HCT116 (cell line): ENCODE measurements around the gene AGAP1. TPM values are rescaled to one million over a fixed set of nuclear protein-coding genes. Genes with fewer than 3 reads are reported as not detected.

Source experiments
- ATAC-seq: fragments of 200-7000 bp; cut with Tn5 transposase; 2 replicates; pipeline ENCODE4 v1.9.1; 2020; ENCODE audit warnings: mild to moderate bottlenecking, moderate library complexity
- BruUV-seq: library from RNA; stranded (reverse); fragments of 400-500 nt; replicated peaks from 2 replicates; lab custom pipeline; 2021; lab: Mats Ljungman, UMichigan
- CTCF ChIA-PET: fragments of 300-600 bp; sonication (Branson Sonifier 250); formaldehyde crosslinking; loops from one replicate; lab custom pipeline; 2021; ENCODE audit warnings: antibody characterized with exemption; lab: Charles Lee
- POLR2A ChIA-PET: fragments of 300-600, 350-600 bp; sonication (Branson Sonifier 250); formaldehyde crosslinking; loops from one replicate; lab custom pipeline; 2021; ENCODE audit warnings: antibody characterized with exemption; lab: Charles Lee
- RAD21 ChIA-PET, 2 experiments: fragments of 300-600 bp; sonication (Branson Sonifier 250); formaldehyde crosslinking; loops; one replicate each; lab custom pipeline; 2023; ENCODE audit warnings: low total read pairs in 2 of 2; ENCODE audit not compliant: uncharacterized antibody in 2 of 2, unreplicated experiment in 2 of 2, low non-redundant PET in 1 of 2; lab: Charles Lee
- DNase-seq: peaks from one replicate; pipeline ENCODE4 v3.0.0-alpha.2; 2010; ENCODE audit warnings: low read depth, low spot score
- H2AFZ ChIP-seq: fragments of 200-600 bp; shearing (Covaris generic), sonication (generic); 2 replicates; pipeline ENCODE4 v1.6.1; 2017; ENCODE audit warnings: low read depth, mixed run types, mixed read lengths, antibody characterized with exemption, low read length; ENCODE audit not compliant: poor library complexity, severe bottlenecking
- H3K27ac ChIP-seq: 2 replicates; pipeline ENCODE4 v1.5.1; 2012; ENCODE audit warnings: low read depth, low read length
- H3K27me3 ChIP-seq: fragments of 200-600 bp; sonication (generic); 2 replicates; pipeline ENCODE4 v1.6.1; 2016; ENCODE audit warnings: mixed run types, low read length, mixed read lengths; ENCODE audit not compliant: insufficient read depth
- H3K36me3 ChIP-seq, 2 experiments: fragments of 200-500 bp in 1 of 2; fragments of 200-600 bp in 1 of 2; sonication (Bioruptor generic) in 1 of 2; sonication (generic) in 1 of 2; 2 replicates each; pipeline versions ENCODE4 v1.5.1 to v1.6.1; 2014 to 2016; ENCODE audit warnings: low read length in 2 of 2, inconsistent platforms in 1 of 2, mixed read lengths in 1 of 2, mixed run types in 1 of 2; ENCODE audit not compliant: insufficient read depth in 2 of 2, control insufficient read depth in 1 of 2
- H3K4me1 ChIP-seq, 2 experiments: fragments of 200-600 bp in 1 of 2; sonication (generic) in 1 of 2; 2 replicates each; pipeline versions ENCODE4 v1.5.1 to v1.6.1; 2012 to 2017; ENCODE audit warnings: low read length in 2 of 2, inconsistent platforms in 1 of 2, mild to moderate bottlenecking in 1 of 2, mixed read lengths in 1 of 2, mixed run types in 1 of 2, moderate library complexity in 1 of 2; ENCODE audit not compliant: insufficient read depth in 2 of 2, control insufficient read depth in 1 of 2
- H3K4me2 ChIP-seq: fragments of 200-600 bp; sonication (generic); 2 replicates; pipeline ENCODE4 v1.6.1; 2017; ENCODE audit warnings: mixed run types, low read length, mixed read lengths
- H3K4me3 ChIP-seq, 2 experiments: fragments of 200-600 bp in 1 of 2; sonication (generic) in 1 of 2; replicated peaks in 1 of 2; 2 replicates each; pipeline ENCODE4 v1.5.1; 2011 to 2016; ENCODE audit warnings: low read length in 2 of 2, control low read depth in 1 of 2, low read depth in 1 of 2, mild to moderate bottlenecking in 1 of 2, mixed read lengths in 1 of 2, mixed run types in 1 of 2
- H3K79me2 ChIP-seq: fragments of 200-600 bp; sonication (generic); 2 replicates; pipeline ENCODE4 v1.6.1; 2017; ENCODE audit warnings: mild to moderate bottlenecking, mixed run types, low read length, moderate library complexity, mixed read lengths; ENCODE audit not compliant: insufficient read depth
- H3K9ac ChIP-seq: fragments of 200-600 bp; sonication (generic); 2 replicates; pipeline ENCODE4 v1.6.1; 2016; ENCODE audit warnings: low read length, mixed read lengths
- H3K9me2 ChIP-seq: fragments of 200-600 bp; sonication (generic), shearing (Covaris generic); 2 replicates; pipeline ENCODE4 v1.6.1; 2017; ENCODE audit warnings: mixed run types, mild to moderate bottlenecking, moderate library complexity; ENCODE audit not compliant: insufficient read depth
- H3K9me3 ChIP-seq, 2 experiments: fragments of 200-500 bp in 1 of 2; fragments of 200-600 bp in 1 of 2; sonication (Bioruptor generic) in 1 of 2; sonication (generic) in 1 of 2; 2 replicates each; pipeline ENCODE4 v1.6.1; 2014 to 2017; ENCODE audit warnings: low read length in 2 of 2, mixed read lengths in 2 of 2, inconsistent platforms in 1 of 2, low read depth in 1 of 2, mild to moderate bottlenecking in 1 of 2, mixed run types in 1 of 2, moderate library complexity in 1 of 2; ENCODE audit not compliant: control insufficient read depth in 1 of 2, insufficient read depth in 1 of 2
- H4K20me1 ChIP-seq: fragments of 200-600 bp; sonication (generic), shearing (Covaris generic); 2 replicates; pipeline ENCODE4 v1.6.1; 2017; ENCODE audit warnings: mixed run types, mild to moderate bottlenecking, moderate library complexity; ENCODE audit not compliant: insufficient read depth
- CEBPB ChIP-seq: IDR thresholded peaks from 2 replicates; pipeline ENCODE4 v1.6.1; 2012; ENCODE audit warnings: low read depth
- POLR2A ChIP-seq: IDR thresholded peaks from 2 replicates; pipeline ENCODE4 v1.7.0; 2011; ENCODE audit warnings: borderline replicate concordance; ENCODE audit not compliant: insufficient read depth, insufficient read length; ENCODE audit errors: extremely low read depth
- POLR2AphosphoS5 ChIP-seq: IDR thresholded peaks from 2 replicates; pipeline ENCODE4 v1.6.1; 2011; ENCODE audit warnings: mild to moderate bottlenecking, low read depth, low read length, moderate library complexity
- RAD21 ChIP-seq: IDR thresholded peaks from 2 replicates; pipeline ENCODE4 v1.6.1; 2012; ENCODE audit warnings: low read depth, mild to moderate bottlenecking
- SIN3A ChIP-seq: IDR thresholded peaks from 2 replicates; pipeline ENCODE4 v1.6.1; 2012; ENCODE audit warnings: low read depth
- YY1 ChIP-seq: IDR thresholded peaks from 2 replicates; pipeline ENCODE4 v1.6.1; 2011; ENCODE audit warnings: low read length, low read depth, moderate library complexity, mild to moderate bottlenecking; ENCODE audit not compliant: insufficient replicate concordance; ENCODE audit errors: extremely low read depth
- intact Hi-C: fragments of 100-400 bp; cut with micrococcal nuclease; formaldehyde crosslinking; loops from 2 replicates; pipeline ENCODE4 v1.10.0; 2022
- total RNA-seq: library from RNA; stranded (reverse); gene quantifications from one replicate; pipeline ENCODE4 v1.2.1, GENCODE V29; 2021; ENCODE audit not compliant: unreplicated experiment
- TF ChIP-seq, protein P1 (sequence below): IDR thresholded peaks from 2 replicates; pipeline ENCODE4 v1.6.1; 2011; ENCODE audit warnings: mild to moderate bottlenecking, low read length, moderate library complexity; ENCODE audit not compliant: insufficient replicate concordance; ENCODE audit errors: extremely low read depth
- TF ChIP-seq, protein P2 (sequence below): IDR thresholded peaks from 2 replicates; pipeline ENCODE4 v1.6.1; 2012

The AGAP1 gene
- total RNA-seq, 1 experiment from 2014 or later, result 43.8 TPM

DNA sequence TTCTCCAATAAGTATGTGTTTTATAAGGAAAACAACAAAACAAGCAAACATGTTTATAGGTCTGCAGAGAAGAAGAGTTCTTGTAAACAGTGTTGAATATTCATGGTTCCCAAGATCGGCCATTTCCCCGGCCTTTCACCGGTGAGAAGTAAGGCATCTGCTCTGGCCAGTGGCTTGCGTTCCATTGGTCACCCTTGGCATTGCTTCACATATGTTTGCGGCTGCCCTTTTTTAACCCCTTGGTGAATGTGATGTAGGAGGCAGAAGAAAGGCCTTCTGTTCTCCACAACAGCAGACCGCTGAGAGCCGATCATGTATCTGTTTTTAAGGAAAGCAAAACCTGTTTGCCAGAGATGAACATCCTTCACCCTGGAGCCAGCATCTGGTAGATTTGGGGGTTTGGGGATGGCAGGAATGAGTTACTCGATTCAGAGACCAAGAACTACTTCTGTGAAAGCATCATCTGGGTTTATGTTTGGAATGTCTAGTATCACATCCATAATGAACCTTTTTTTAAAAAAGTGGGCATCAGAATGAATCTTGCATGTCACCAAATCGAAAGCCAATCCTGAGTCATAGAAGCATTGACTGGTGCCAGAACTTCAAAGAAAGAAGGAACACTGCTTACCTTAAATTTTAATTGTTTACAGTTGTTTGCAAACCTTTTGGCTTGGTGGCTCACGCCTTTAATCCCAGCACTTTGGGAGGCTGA, 112.3 kb downstream of the AGAP1 start:
- ChIA-PET CTCF (interaction anchor here (1.1 kb wide), 1 partner anchor 140 kb away, joined by 3 read pairs; no protein-coding TSS in a partner anchor), RAD21 (no interaction called here), POLR2A (no interaction called here)
- BruUV-seq, result no TSS peak
- H3K9me2 ChIP-seq, result no peaks in the 10 kb centered on the region
- no peaks in the 10 kb centered on the region for H3K36me3 ChIP-seq
- no peaks in the 10 kb centered on the region for H4K20me1 ChIP-seq
- H3K4me2 ChIP-seq, result no peak overlapping the region
- DNase-seq (no peak), ATAC-seq (no peak)
- TF ChIP-seq CEBPB (no peak), RAD21 (no peak), SIN3A (no peak), POLR2AphosphoS5 (no peak), POLR2A (no peak), YY1 (no peak)
- TF ChIP-seq, protein P1, sequence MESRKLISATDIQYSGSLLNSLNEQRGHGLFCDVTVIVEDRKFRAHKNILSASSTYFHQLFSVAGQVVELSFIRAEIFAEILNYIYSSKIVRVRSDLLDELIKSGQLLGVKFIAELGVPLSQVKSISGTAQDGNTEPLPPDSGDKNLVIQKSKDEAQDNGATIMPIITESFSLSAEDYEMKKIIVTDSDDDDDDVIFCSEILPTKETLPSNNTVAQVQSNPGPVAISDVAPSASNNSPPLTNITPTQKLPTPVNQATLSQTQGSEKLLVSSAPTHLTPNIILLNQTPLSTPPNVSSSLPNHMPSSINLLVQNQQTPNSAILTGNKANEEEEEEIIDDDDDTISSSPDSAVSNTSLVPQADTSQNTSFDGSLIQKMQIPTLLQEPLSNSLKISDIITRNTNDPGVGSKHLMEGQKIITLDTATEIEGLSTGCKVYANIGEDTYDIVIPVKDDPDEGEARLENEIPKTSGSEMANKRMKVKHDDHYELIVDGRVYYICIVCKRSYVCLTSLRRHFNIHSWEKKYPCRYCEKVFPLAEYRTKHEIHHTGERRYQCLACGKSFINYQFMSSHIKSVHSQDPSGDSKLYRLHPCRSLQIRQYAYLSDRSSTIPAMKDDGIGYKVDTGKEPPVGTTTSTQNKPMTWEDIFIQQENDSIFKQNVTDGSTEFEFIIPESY, result no peak
- TF ChIP-seq, protein P2, sequence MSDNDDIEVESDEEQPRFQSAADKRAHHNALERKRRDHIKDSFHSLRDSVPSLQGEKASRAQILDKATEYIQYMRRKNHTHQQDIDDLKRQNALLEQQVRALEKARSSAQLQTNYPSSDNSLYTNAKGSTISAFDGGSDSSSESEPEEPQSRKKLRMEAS, result no peak
- H2AFZ ChIP-seq, result no peak overlapping the region
- no peak overlapping the region for H3K4me3 ChIP-seq
- no peak overlapping the region for H3K9ac ChIP-seq
- H3K9me3 ChIP-seq, result no peaks in the 10 kb centered on the region
- no peak overlapping the region for H3K27ac ChIP-seq
- intact Hi-C loops, result no loop called here
- no peaks in the 10 kb centered on the region for H3K27me3 ChIP-seq
- H3K79me2 ChIP-seq, result peaks cover 80% of the 10 kb centered on the region
- no peaks in the 10 kb centered on the region for H3K4me1 ChIP-seq
